ENCODE results near the gene ZNF628. TPM values are rescaled to one million over a fixed set of nuclear protein-coding genes. Genes with fewer than 3 reads are reported as not detected.
"Not testable (repeated sequence)": the region's sequence is repeated elsewhere in the genome, so short reads cannot be mapped to it uniquely, and the experiment has no call there.

Gene ZNF628
- total RNA-seq, 1 experiment from 2014 or later, result 21.7 TPM

GRCh38 chr19:55447421-55448174 is 28.8 kb upstream of the ZNF628 start:
- DNase-seq (ENCODE audit: low read depth, low spot score) (no peak), ATAC-seq (peak; percentile 82)
- Histone ChIP-seq H3K4me3 (ENCODE audit: low read depth in 2 of 2, low read length in 2 of 2) (no peak overlapping the region), H3K27ac (ENCODE audit: low read length) (no peak overlapping the region), H3K27me3 (ENCODE audit: control insufficient read depth, insufficient read depth, low read length) (peaks cover 18% of the 10 kb centered on the region), H3K36me3 (ENCODE audit: control insufficient read depth, insufficient read depth, low read length) (no peaks in the 10 kb centered on the region), H3K4me1 (ENCODE audit: control insufficient read depth, insufficient read depth, low read length) (peaks cover 9% of the 10 kb centered on the region), H3K9me3 (ENCODE audit: control insufficient read depth, insufficient read depth, low read depth, low read length) (no peaks in the 10 kb centered on the region)
- intact Hi-C loops (cut with micrococcal nuclease; ENCODE audit: unreplicated experiment) (no loop called here), in situ Hi-C loops (cut with HindIII; ENCODE audit: low pct_unique_long_range_greater_than_20kb, low sequenced_read_pairs) (no loop called here)
- ChIA-PET POLR2A (no interaction called here), CTCF (interaction anchor here (0.6 kb wide), 1 partner anchor 62 kb away, joined by 4 read pairs; no protein-coding TSS in a partner anchor)
- TF ChIP-seq CTCF (IDR thresholded peaks at IDR 0.05) (no peak; the same call in 1 of the 2 replicates), SIN3A (IDR thresholded peaks at IDR 0.05; ENCODE audit: borderline replicate concordance, insufficient read depth, low read depth, low read length) (0 out of 2 replicates have a peak, but pooled peaks have one; percentile 35)
- BruUV-seq (replicated peaks), result no TSS peak

- H3K4me3 ChIP-seq (ENCODE audit: low read depth in 2 of 2, low read length in 2 of 2); H3K4me1 ChIP-seq (ENCODE audit: control insufficient read depth, insufficient read depth, low read length); H3K9me3 ChIP-seq (ENCODE audit: control insufficient read depth, insufficient read depth, low read depth, low read length); in situ Hi-C loops (cut with HindIII; ENCODE audit: low pct_unique_long_range_greater_than_20kb, low sequenced_read_pairs); H3K27ac ChIP-seq (ENCODE audit: low read length); POLR2A ChIA-PET; BruUV-seq (replicated peaks); H3K36me3 ChIP-seq (ENCODE audit: control insufficient read depth, insufficient read depth, low read length); DNase-seq (ENCODE audit: low read depth, low spot score); intact Hi-C loops (cut with micrococcal nuclease; ENCODE audit: unreplicated experiment); ATAC-seq; CTCF ChIA-PET: not testable (repeated sequence)
- H3K27me3 ChIP-seq (ENCODE audit: control insufficient read depth, insufficient read depth, low read length), result peaks cover 18% of the 10 kb centered on the region
Measured at GRCh38 chr19:55448175-55448490, 28.3 kb upstream of the ZNF628 start.

GRCh38 chr19:55449469-55449868 is 26.9 kb upstream of the ZNF628 start:
- Histone ChIP-seq H3K9me3 (ENCODE audit: control insufficient read depth, insufficient read depth, low read depth, low read length) (no peaks in the 10 kb centered on the region), H3K27ac (ENCODE audit: low read length) (no peak overlapping the region), H3K4me1 (ENCODE audit: control insufficient read depth, insufficient read depth, low read length) (peaks cover 9% of the 10 kb centered on the region), H3K4me3 (ENCODE audit: low read depth in 2 of 2, low read length in 2 of 2) (no peak overlapping the region), H3K36me3 (ENCODE audit: control insufficient read depth, insufficient read depth, low read length) (0 out of 2 replicates have a peak, but pooled peaks cover 3% of the 10 kb centered on the region), H3K27me3 (ENCODE audit: control insufficient read depth, insufficient read depth, low read length) (peaks cover 9% of the 10 kb centered on the region)
- no peak for DNase-seq (ENCODE audit: low read depth, low spot score)
- BruUV-seq (replicated peaks), result no TSS peak
- CTCF ChIA-PET, result no interaction called here
- POLR2A ChIA-PET, result no interaction called here
- ATAC-seq, result no peak
- in situ Hi-C loops (cut with HindIII; ENCODE audit: low pct_unique_long_range_greater_than_20kb, low sequenced_read_pairs), result no loop called here
- intact Hi-C loops (cut with micrococcal nuclease; ENCODE audit: unreplicated experiment), result no loop called here
- TF ChIP-seq REST (IDR thresholded peaks at IDR 0.05; ENCODE audit: insufficient read depth in 1 of 2, low read depth in 2 of 2, low read length in 1 of 2) (no peak), CTCF (IDR thresholded peaks at IDR 0.05) (no peak), SIN3A (IDR thresholded peaks at IDR 0.05; ENCODE audit: borderline replicate concordance, insufficient read depth, low read depth, low read length) (no peak), POLR2AphosphoS5 (IDR thresholded peaks at IDR 0.05; ENCODE audit: low read depth, low read length) (no peak), TCF7L2 (IDR thresholded peaks at IDR 0.05; ENCODE audit: low read depth, low read length) (no peak)
